Stimulated activated CD4-positive, alpha-beta T cell treated with anti-CD3 and anti-CD28 coated beads, TNF-alpha, amount 100 ng/mL, for 4 hours (primary cell): ENCODE results near the gene RABGAP1.

Experiments
- DNase-seq, 3 experiments: peaks; one replicate each; pipeline ENCODE4 v3.0.0-alpha.2; 2020; ENCODE audit warnings: low read depth in 3 of 3

Gene RABGAP1

GRCh38 chr9:123046406-123047195 lies 105.8 kb downstream of the RABGAP1 start:
- no peak for DNase-seq

GRCh38 chr9:123048748-123049147 lies 107.9 kb downstream of the RABGAP1 start:
- DNase-seq, result no peak

GRCh38 chr9:123049589-123050222 lies 108.9 kb downstream of the RABGAP1 start:
- DNase-seq, result no peak

- no peak for DNase-seq
Measured at GRCh38 chr9:123053046-123053445, 112.2 kb downstream of the RABGAP1 start.

- no peak for DNase-seq
Measured at GRCh38 chr9:123053711-123054110, 112.9 kb downstream of the RABGAP1 start.

GRCh38 chr9:123058834-123059233 lies 118.0 kb downstream of the RABGAP1 start:
- DNase-seq, result no peak

- DNase-seq, result no peak
Measured at GRCh38 chr9:123059472-123060220, 118.8 kb downstream of the RABGAP1 start.

- no peak for DNase-seq
Measured at GRCh38 chr9:123061216-123061615, 120.4 kb downstream of the RABGAP1 start.

GRCh38 chr9:123062351-123063176 lies 121.7 kb downstream of the RABGAP1 start:
- no peak for DNase-seq

GRCh38 chr9:123063177-123063598 lies 122.4 kb downstream of the RABGAP1 start:
- DNase-seq, result no peak

- DNase-seq, result no peak
Measured at GRCh38 chr9:123063896-123064295, 123.1 kb downstream of the RABGAP1 start.

- DNase-seq, result no peak
Measured at GRCh38 chr9:123064716-123065115, 123.9 kb downstream of the RABGAP1 start.

GRCh38 chr9:123065196-123065595 lies 124.4 kb downstream of the RABGAP1 start:
- no peak for DNase-seq

GRCh38 chr9:123067136-123067535 lies 126.3 kb downstream of the RABGAP1 start:
- DNase-seq, result no peak

- no peak for DNase-seq
Measured at GRCh38 chr9:123069010-123069481, 128.2 kb downstream of the RABGAP1 start.

- no peak for DNase-seq
Measured at GRCh38 chr9:123070198-123070597, 129.4 kb downstream of the RABGAP1 start.

- no peak for DNase-seq
Measured at GRCh38 chr9:123072407-123072995, 131.7 kb downstream of the RABGAP1 start.

- DNase-seq, result no peak
Measured at GRCh38 chr9:123073441-123073840, 132.6 kb downstream of the RABGAP1 start.

GRCh38 chr9:123073991-123074422 lies 133.2 kb downstream of the RABGAP1 start:
- DNase-seq, result no peak

- DNase-seq, result no peak
Measured at GRCh38 chr9:123074628-123075027, 133.8 kb downstream of the RABGAP1 start.

- DNase-seq, result no peak
Measured at GRCh38 chr9:123080444-123080843, 139.6 kb downstream of the RABGAP1 start.
